ENCODE results near the gene SSBP3.

SSBP3 gene

GRCh38 chr1:54263601-54264226 is 142.5 kb downstream of the SSBP3 start:
- no peak overlapping the region for H3K27ac ChIP-seq
- TF ChIP-seq CTCF (IDR thresholded peaks at IDR 0.05) (no peak), ZFX (IDR thresholded peaks at IDR 0.05; ENCODE audit: borderline replicate concordance) (no peak)

GRCh38 chr1:54262244-54262643 is 143.9 kb downstream of the SSBP3 start:
- H3K27ac ChIP-seq: no peak overlapping the region
- TF ChIP-seq ZFX (IDR thresholded peaks at IDR 0.05; ENCODE audit: borderline replicate concordance): no peak
- no peak for TF ChIP-seq CTCF (IDR thresholded peaks at IDR 0.05)

GRCh38 chr1:54260810-54261209 is 145.4 kb downstream of the SSBP3 start:
- TF ChIP-seq ZFX (IDR thresholded peaks at IDR 0.05; ENCODE audit: borderline replicate concordance) (no peak), CTCF (IDR thresholded peaks at IDR 0.05) (no peak)
- no peak overlapping the region for H3K27ac ChIP-seq

- TF ChIP-seq ZFX (IDR thresholded peaks at IDR 0.05; ENCODE audit: borderline replicate concordance) (no peak), CTCF (IDR thresholded peaks at IDR 0.05) (no peak)
- H3K27ac ChIP-seq: no peak overlapping the region
Measured at GRCh38 chr1:54259546-54260140, 146.6 kb downstream of the SSBP3 start.

- no peak for TF ChIP-seq CTCF (IDR thresholded peaks at IDR 0.05)
- no peak for TF ChIP-seq ZFX (IDR thresholded peaks at IDR 0.05; ENCODE audit: borderline replicate concordance)
- H3K27ac ChIP-seq: no peak overlapping the region
Measured at GRCh38 chr1:54257876-54258275, 148.3 kb downstream of the SSBP3 start.

- TF ChIP-seq ZFX (IDR thresholded peaks at IDR 0.05; ENCODE audit: borderline replicate concordance) (no peak), CTCF (IDR thresholded peaks at IDR 0.05) (no peak)
- H3K27ac ChIP-seq: no peak overlapping the region
Measured at GRCh38 chr1:54257346-54257620, 148.9 kb downstream of the SSBP3 start.

GRCh38 chr1:54256522-54257345 is 149.5 kb downstream of the SSBP3 start:
- H3K27ac ChIP-seq: no peak overlapping the region

More at GRCh38 chr1:54256522-54257345, 149.5 kb downstream of the SSBP3 start:
- no peak for TF ChIP-seq CTCF (IDR thresholded peaks at IDR 0.05)
- no peak for TF ChIP-seq ZFX (IDR thresholded peaks at IDR 0.05; ENCODE audit: borderline replicate concordance)
